Stomach (tissue), 4 donors: ENCODE measurements around the gene HTR3A.

Source experiments
- CTCF ChIP-seq, 7 experiments: fragments of 450-650 bp in 4 of 7; fragments of 200-600 bp in 3 of 7; sonication (generic) in 3 of 7; IDR thresholded peaks; one replicate each; pipeline ENCODE4 v1.5.1; 2016 to 2019; ENCODE audit warnings: antibody characterized with exemption in 7 of 7, control low read depth in 2 of 7, mild to moderate bottlenecking in 1 of 7
- EP300 ChIP-seq: sonication (generic); formaldehyde crosslinking; IDR thresholded peaks from one replicate; pipeline ENCODE4 v1.6.1; 2017; ENCODE audit warnings: antibody characterized with exemption
- POLR2A ChIP-seq, 4 donors: fragments of 450-650 bp; IDR thresholded peaks; one replicate each; pipeline ENCODE4 v1.6.1; 2016; ENCODE audit warnings: antibody characterized with exemption in 4 of 4, control low read depth in 2 of 4, mild to moderate bottlenecking in 1 of 4, moderate library complexity in 1 of 4
- POLR2AphosphoS5 ChIP-seq, 3 donors: sonication (generic); formaldehyde crosslinking; IDR thresholded peaks; one replicate each; pipeline ENCODE4 v1.6.1; 2016; ENCODE audit warnings: antibody characterized with exemption in 3 of 3

- TF ChIP-seq CTCF (IDR thresholded peaks at IDR 0.05) (no peak), POLR2A (IDR thresholded peaks at IDR 0.05) (no peak), POLR2AphosphoS5 (IDR thresholded peaks at IDR 0.05) (no peak), EP300 (no peak)
Observed at GRCh38 chr11:113977071-113977490, 2.2 kb downstream of the HTR3A start.
